IMR-90 (cell line): ENCODE measurements around the gene SLC39A11. TPM values are rescaled to one million over a fixed set of nuclear protein-coding genes. Genes with fewer than 3 reads are reported as not detected.

Source experiments
- ATAC-seq: fragments of 200-7000 bp; cut with Tn5 transposase; 2 replicates; pipeline ENCODE4 v1.9.1; 2020; ENCODE audit warnings: low read depth, mild to moderate bottlenecking, moderate library complexity
- BruUV-seq: library from RNA; stranded (reverse); fragments of 400-500 nt; replicated peaks from 2 replicates; lab custom pipeline; 2021; lab: Mats Ljungman, UMichigan
- CTCF ChIA-PET: fragments of 300-600 bp; formaldehyde crosslinking; extraction: SDS; loops from one replicate; lab custom pipeline; 2021; ENCODE audit warnings: antibody characterized with exemption; lab: Yijun Ruan, JAX
- POLR2A ChIA-PET: fragments of 300-600 bp; sonication (Branson Sonifier 250); formaldehyde crosslinking; loops from one replicate; lab custom pipeline; 2022; ENCODE audit warnings: antibody characterized with exemption; ENCODE audit not compliant: unreplicated experiment; lab: Charles Lee
- DNase-seq: peaks from one replicate; pipeline ENCODE4 v3.0.0; 2013
- H2AFZ ChIP-seq: replicated peaks from 2 replicates; pipeline ENCODE3; 2013; ENCODE audit warnings: low read length, mild to moderate bottlenecking; ENCODE audit not compliant: poor library complexity
- H2AK5ac ChIP-seq: 2 replicates; pipeline ENCODE4 v1.6.1; 2013; ENCODE audit warnings: low read depth, low read length, inconsistent platforms
- H2AK9ac ChIP-seq: replicated peaks from 2 replicates; pipeline ENCODE3; 2013; ENCODE audit warnings: mild to moderate bottlenecking, low read depth, low read length, moderate library complexity; ENCODE audit not compliant: poor library complexity
- H2BK120ac ChIP-seq: 2 replicates; pipeline ENCODE4 v1.6.1; 2013; ENCODE audit warnings: low read depth, low read length, inconsistent platforms
- H2BK15ac ChIP-seq: 3 replicates; pipeline ENCODE4 v1.6.1; 2013; ENCODE audit warnings: low read depth, low read length, inconsistent platforms
- H2BK20ac ChIP-seq: 2 replicates; pipeline ENCODE4 v1.6.1; 2013; ENCODE audit warnings: low read depth, mild to moderate bottlenecking, inconsistent platforms, low read length, moderate library complexity
- H2BK5ac ChIP-seq: 2 replicates; pipeline ENCODE4 v1.6.1; 2013; ENCODE audit warnings: mild to moderate bottlenecking, low read depth, low read length, inconsistent platforms; ENCODE audit not compliant: poor library complexity, severe bottlenecking
- H3K14ac ChIP-seq: replicated peaks from 2 replicates; pipeline ENCODE4 v1.6.1; 2013; ENCODE audit warnings: low read depth, low read length, inconsistent platforms
- H3K18ac ChIP-seq: 2 replicates; pipeline ENCODE4 v1.6.1; 2013; ENCODE audit warnings: low read depth, low read length, control low read depth
- H3K23ac ChIP-seq: 2 replicates; pipeline ENCODE4 v1.6.1; 2013; ENCODE audit warnings: low read depth, low read length, inconsistent platforms
- H3K27ac ChIP-seq: 2 replicates; pipeline ENCODE4 v1.5.1; 2013; ENCODE audit warnings: mild to moderate bottlenecking, control low read depth, low read length; ENCODE audit not compliant: insufficient read depth
- H3K27me3 ChIP-seq: 2 replicates; pipeline ENCODE4 v1.6.1; 2013; ENCODE audit warnings: low read length; ENCODE audit not compliant: control insufficient read depth, insufficient read depth
- H3K36me3 ChIP-seq: 2 replicates; pipeline ENCODE4 v1.6.1; 2013; ENCODE audit warnings: low read length, mixed read lengths; ENCODE audit not compliant: control insufficient read depth, insufficient read depth
- H3K4ac ChIP-seq: 2 replicates; pipeline ENCODE4 v1.6.1; 2013; ENCODE audit warnings: low read depth, low read length, inconsistent platforms
- H3K4me1 ChIP-seq: 2 replicates; pipeline ENCODE4 v1.6.1; 2013; ENCODE audit warnings: low read length, mixed read lengths; ENCODE audit not compliant: control insufficient read depth, insufficient read depth
- H3K4me2 ChIP-seq: 2 replicates; pipeline ENCODE4 v1.6.1; 2013; ENCODE audit warnings: low read depth, mild to moderate bottlenecking, control low read depth, low read length, moderate library complexity
- H3K4me3 ChIP-seq: 2 replicates; pipeline ENCODE4 v1.5.1; 2013; ENCODE audit warnings: low read depth, mild to moderate bottlenecking, control low read depth, low read length, moderate library complexity; ENCODE audit not compliant: insufficient read depth
- H3K56ac ChIP-seq: 2 replicates; pipeline ENCODE4 v1.6.1; 2013; ENCODE audit warnings: low read length, inconsistent platforms; ENCODE audit not compliant: insufficient read depth; ENCODE audit errors: extremely low read depth
- H3K79me1 ChIP-seq, 2 experiments: 2 replicates each; pipeline ENCODE4 v1.6.1; 2013; ENCODE audit warnings: low read length in 2 of 2, inconsistent platforms in 1 of 2, low read depth in 1 of 2
- H3K9ac ChIP-seq: 2 replicates; pipeline ENCODE4 v1.6.1; 2013; ENCODE audit warnings: low read depth, low read length, control low read depth
- H3K9me1 ChIP-seq: 2 replicates; pipeline ENCODE4 v1.6.1; 2013; ENCODE audit warnings: low read length, inconsistent platforms; ENCODE audit not compliant: insufficient read depth
- H3K9me3 ChIP-seq: 2 replicates; pipeline ENCODE4 v1.6.1; 2013; ENCODE audit warnings: low read length; ENCODE audit not compliant: control insufficient read depth, insufficient read depth
- H4K20me1 ChIP-seq: 2 replicates; pipeline ENCODE4 v1.6.1; 2013; ENCODE audit warnings: low read length, inconsistent platforms; ENCODE audit not compliant: insufficient read depth
- H4K5ac ChIP-seq: 2 replicates; pipeline ENCODE4 v1.6.1; 2013; ENCODE audit warnings: mild to moderate bottlenecking, low read depth, low read length, control low read depth
- H4K8ac ChIP-seq, 2 experiments: 2 replicates each; pipeline ENCODE4 v1.6.1; 2013; ENCODE audit warnings: low read depth in 2 of 2, low read length in 2 of 2, control low read depth in 1 of 2, inconsistent platforms in 1 of 2
- H4K91ac ChIP-seq: 2 replicates; pipeline ENCODE4 v1.6.1; 2013; ENCODE audit warnings: low read depth, low read length, inconsistent platforms; ENCODE audit not compliant: insufficient read depth
- BHLHE40 ChIP-seq: fragments of 150-350 bp; IDR thresholded peaks from 2 replicates; pipeline ENCODE4 v1.6.1; 2016; ENCODE audit warnings: mild to moderate bottlenecking, low read depth, low read length
- CEBPB ChIP-seq: IDR thresholded peaks from 2 replicates; pipeline ENCODE4 v1.6.1; 2012; ENCODE audit warnings: low read depth, low read length, improper control_type of control experiment
- CHD1 ChIP-seq: IDR thresholded peaks from 2 replicates; pipeline ENCODE4 v1.6.1; 2012; ENCODE audit warnings: low read depth, low read length, improper control_type of control experiment
- CTCF ChIP-seq: conservative IDR thresholded peaks from 2 replicates; pipeline ENCODE4 v1.5.1; 2012; ENCODE audit warnings: mild to moderate bottlenecking, low read depth, low read length, improper control_type of control experiment
- ELK1 ChIP-seq: fragments of 150-350 bp; IDR thresholded peaks from 2 replicates; pipeline ENCODE4 v1.6.1; 2016; ENCODE audit warnings: low read depth, mild to moderate bottlenecking, low read length, moderate library complexity, borderline replicate concordance
- FOS ChIP-seq: fragments of 150-350 bp; IDR thresholded peaks from 2 replicates; pipeline ENCODE4 v1.6.1; 2016; ENCODE audit warnings: low read depth, low read length
- MAFK ChIP-seq: IDR thresholded peaks from 2 replicates; pipeline ENCODE4 v1.6.1; 2012; ENCODE audit warnings: low read depth, low read length, improper control_type of control experiment
- MAZ ChIP-seq: IDR thresholded peaks from 2 replicates; pipeline ENCODE4 v1.6.1; 2012; ENCODE audit warnings: low read depth, mild to moderate bottlenecking, low read length, improper control_type of control experiment, moderate library complexity, borderline replicate concordance
- MXI1 ChIP-seq: IDR thresholded peaks from 2 replicates; pipeline ENCODE4 v1.6.1; 2012; ENCODE audit warnings: low read depth, mild to moderate bottlenecking, low read length, moderate library complexity, borderline replicate concordance
- NFE2L2 ChIP-seq: fragments of 150-350 bp; IDR thresholded peaks from 2 replicates; pipeline ENCODE4 v1.6.1; 2016; ENCODE audit warnings: low read depth, mild to moderate bottlenecking, low read length
- POLR2A ChIP-seq: IDR thresholded peaks from 2 replicates; pipeline ENCODE4 v1.6.1; 2012; ENCODE audit warnings: mild to moderate bottlenecking, low read depth, low read length
- RCOR1 ChIP-seq: IDR thresholded peaks from 2 replicates; pipeline ENCODE4 v1.6.1; 2012; ENCODE audit warnings: mild to moderate bottlenecking, low read length, improper control_type of control experiment; ENCODE audit not compliant: insufficient replicate concordance
- RFX5 ChIP-seq: IDR thresholded peaks from 2 replicates; pipeline ENCODE4 v1.8.0; 2012; ENCODE audit warnings: low read depth, mild to moderate bottlenecking, low read length, moderate library complexity
- SMC3 ChIP-seq: fragments of 150-350 bp; IDR thresholded peaks from 2 replicates; pipeline ENCODE4 v1.6.1; 2016; ENCODE audit warnings: low read depth, mild to moderate bottlenecking, antibody characterized with exemption, low read length, moderate library complexity
- USF2 ChIP-seq: fragments of 150-350 bp; IDR thresholded peaks from 2 replicates; pipeline ENCODE4 v1.6.1; 2017; ENCODE audit warnings: mild to moderate bottlenecking, antibody characterized with exemption, low read length, low read depth
- WGBS, 2 experiments: methylation state at CpG; one replicate each; pipeline versions ENCODE4 v1.1.5 to v1.1.7; 2013; ENCODE audit warnings: missing lambda C conversion rate in 2 of 2; ENCODE audit not compliant: insufficient read length in 1 of 2; ENCODE audit errors: extremely low coverage in 2 of 2; 5-methylcytosine and 5-hydroxymethylcytosine counted together
- dilution Hi-C: fragments of 300-500 bp; cut with HindIII; formaldehyde crosslinking; loops from one replicate; pipeline ENCODE4 v1.14.3; 2018; ENCODE audit warnings: low sequenced_read_pairs; ENCODE audit not compliant: unreplicated experiment
- in situ Hi-C: fragments of 300-500 bp; cut with MboI; formaldehyde crosslinking; loops from 3 replicates; pipeline ENCODE4 v1.14.3; 2019; ENCODE audit warnings: low sequenced_read_pairs, inconsistent platforms, mixed read lengths
- intact Hi-C: fragments of 100-400 bp; cut with micrococcal nuclease; formaldehyde crosslinking; loops from 2 replicates; pipeline ENCODE4 v1.10.0; 2022
- polyA plus RNA-seq, 3 experiments: library from polyadenylated mRNA; depleted of rRNA; stranded (reverse); fragments of >200 nt; gene quantifications; 2 replicates each; pipeline ENCODE4 v1.2.3, GENCODE V29; 2012; ENCODE audit warnings: low replicate concordance in 1 of 3
- total RNA-seq: library from RNA; depleted of rRNA; stranded (reverse); fragments of >200 nt; gene quantifications from 2 replicates; pipeline ENCODE4 v1.2.3, GENCODE V29; 2012

Gene SLC39A11
- total and polyA plus RNA-seq, 2 of the 4 experiments (the other 2 are of a cell fraction), result 8.8 to 14.3 TPM

- Histone ChIP-seq H3K23ac (no peak overlapping the region), H2BK15ac (no peak overlapping the region), H3K4me3 (no peak overlapping the region), H3K27ac (no peak overlapping the region), H3K27me3 (no peaks in the 10 kb centered on the region), H3K36me3 (0 out of 2 replicates have a peak, but pooled peaks cover 1% of the 10 kb centered on the region), H3K14ac (no peak overlapping the region), H3K4ac (no peak overlapping the region), H2BK20ac (no peak overlapping the region), H3K9me3 (no peaks in the 10 kb centered on the region), H2AFZ (no peak overlapping the region), H2BK5ac (no peak overlapping the region), H3K9ac (no peak overlapping the region), H4K91ac (no peak overlapping the region), H3K9me1 (peaks cover 2% of the 10 kb centered on the region; the same call in 1 of the 2 replicates), H3K4me1 (no peaks in the 10 kb centered on the region), H3K79me1 (no peaks in the 10 kb centered on the region), H2AK9ac (no peak overlapping the region), H4K8ac (no peak overlapping the region), H4K5ac (no peak overlapping the region), H3K18ac (no peak overlapping the region), H3K56ac (no peak overlapping the region), H4K20me1 (no peaks in the 10 kb centered on the region), H2BK120ac (no peak overlapping the region), H3K4me2 (no peak overlapping the region), H2AK5ac (no peak overlapping the region)
- in situ Hi-C loops (no loop called here), dilution Hi-C loops (no loop called here), intact Hi-C loops (no loop called here)
- BruUV-seq, result no TSS peak
- ChIA-PET CTCF (no interaction called here), POLR2A (no interaction called here)
- no peak for ATAC-seq
- 83% methylated on average over 1 of the region's 4 CpGs; no CpG with 5 or more reads in 1 of the 2 experiments for WGBS, 2 experiments
- no peak for DNase-seq
- TF ChIP-seq MXI1 (no peak), CEBPB (no peak), CTCF (no peak), MAZ (no peak), CHD1 (no peak), MAFK (no peak), RCOR1 (no peak), SMC3 (no peak), NFE2L2 (no peak), USF2 (no peak), FOS (no peak), POLR2A (no peak), BHLHE40 (no peak), ELK1 (no peak), RFX5 (no peak)
Measured at GRCh38 chr17:72943826-72944689, 148.4 kb downstream of the SLC39A11 start.
